Astrocyte of the spinal cord (primary cell): ENCODE measurements around the gene ADARB1.

Experiments
- DNase-seq: peaks from one replicate; pipeline ENCODE4 v3.0.0; 2011; ENCODE audit warnings: low read depth, low spot score
- H3K4me3 ChIP-seq: 2 replicates; pipeline ENCODE4 v1.5.1; 2011; ENCODE audit warnings: low read depth, mild to moderate bottlenecking, low read length, moderate library complexity
- CTCF ChIP-seq: IDR thresholded peaks from 2 replicates; pipeline ENCODE4 v1.5.1; 2012; ENCODE audit warnings: low read depth, mild to moderate bottlenecking, low read length, inconsistent platforms
- in situ Hi-C: cut with HindIII; loops from 2 replicates; pipeline ENCODE4 v1.10.0; 2017; ENCODE audit warnings: low sequenced_read_pairs

Gene ADARB1

GRCh38 chr21:45264912-45265515 is 190.6 kb downstream of the ADARB1 start:
- in situ Hi-C loops = no loop called here
- no peak for TF ChIP-seq CTCF
- DNase-seq = no peak
- no peak overlapping the region for H3K4me3 ChIP-seq

- no peak for TF ChIP-seq CTCF
- H3K4me3 ChIP-seq = no peak overlapping the region
- in situ Hi-C loops = no loop called here
- DNase-seq = no peak
These were observed 191.5 kb downstream of the ADARB1 start for GRCh38 chr21:45265721-45266517.

- no peak overlapping the region for H3K4me3 ChIP-seq
- no peak for TF ChIP-seq CTCF
- in situ Hi-C loops = no loop called here
- peak; percentile 30 for DNase-seq
These were observed 192.4 kb downstream of the ADARB1 start for GRCh38 chr21:45266518-45267389.

- in situ Hi-C loops = no loop called here
- DNase-seq = no peak
These were observed 193.0 kb downstream of the ADARB1 start for GRCh38 chr21:45267390-45267760.

GRCh38 chr21:45269861-45270260 is 195.5 kb downstream of the ADARB1 start:
- DNase-seq = no peak
- H3K4me3 ChIP-seq = no peak overlapping the region
- TF ChIP-seq CTCF = no peak
- in situ Hi-C loops = no loop called here

More at GRCh38 chr21:45267390-45267760, 193.0 kb downstream of the ADARB1 start:
- no peak for TF ChIP-seq CTCF
- no peak overlapping the region for H3K4me3 ChIP-seq

GRCh38 chr21:45270306-45270821 is 196.0 kb downstream of the ADARB1 start:
- H3K4me3 ChIP-seq = no peak overlapping the region
- DNase-seq = no peak
- peak; percentile 39 for TF ChIP-seq CTCF
- in situ Hi-C loops = no loop called here
